ENCODE results near the gene WDR35. TPM values are rescaled to one million over a fixed set of nuclear protein-coding genes. Genes with fewer than 3 reads are reported as not detected.

WDR35 gene
- total and polyA plus RNA-seq, 2 donors from 2014 or later: 6.0 to 21.2 TPM

DNA sequence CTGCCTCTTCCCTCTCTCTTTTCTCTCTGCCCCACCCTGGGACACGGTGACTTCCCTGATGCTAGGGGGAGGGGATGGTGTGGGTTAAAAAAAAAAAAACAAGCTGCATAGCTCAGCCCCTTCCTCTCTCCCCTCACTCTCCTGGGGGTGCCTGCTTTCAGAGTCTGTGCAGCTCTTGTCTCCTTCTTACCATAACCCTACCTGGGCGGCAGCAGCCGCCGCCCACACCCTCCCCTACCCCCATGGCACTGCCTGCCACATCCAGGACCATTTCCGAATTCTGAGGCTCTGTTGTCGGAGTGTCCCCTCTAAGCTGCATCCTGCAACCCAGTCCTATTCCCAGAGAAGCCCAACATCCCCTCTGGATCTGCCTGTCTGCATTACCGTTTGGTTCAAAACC is 104.1 kb downstream of the WDR35 start:
- Histone ChIP-seq H3K9ac (ENCODE audit: low read length in 3 of 3) (no peak overlapping the region), H3K27ac (ENCODE audit: low read depth in 2 of 2, low read length in 2 of 2) (no peak overlapping the region), H3K4me3 (ENCODE audit: low read length in 3 of 3) (no peak overlapping the region), H3K9me3 (ENCODE audit: control insufficient read depth in 2 of 3, insufficient read depth in 1 of 3, low read length in 3 of 3) (no peaks in the 10 kb centered on the region), H3K4me1 (ENCODE audit: control insufficient read depth in 2 of 3, insufficient read depth in 2 of 3, low read depth in 1 of 3, low read length in 3 of 3) (no peaks in the 10 kb centered on the region), H3K27me3 (ENCODE audit: control insufficient read depth, insufficient read depth, low read length) (no peaks in the 10 kb centered on the region), H3K36me3 (ENCODE audit: control insufficient read depth in 2 of 3, insufficient read depth in 3 of 3, low read length in 3 of 3) (no peaks in the 10 kb centered on the region)
- TF ChIP-seq, protein P1, sequence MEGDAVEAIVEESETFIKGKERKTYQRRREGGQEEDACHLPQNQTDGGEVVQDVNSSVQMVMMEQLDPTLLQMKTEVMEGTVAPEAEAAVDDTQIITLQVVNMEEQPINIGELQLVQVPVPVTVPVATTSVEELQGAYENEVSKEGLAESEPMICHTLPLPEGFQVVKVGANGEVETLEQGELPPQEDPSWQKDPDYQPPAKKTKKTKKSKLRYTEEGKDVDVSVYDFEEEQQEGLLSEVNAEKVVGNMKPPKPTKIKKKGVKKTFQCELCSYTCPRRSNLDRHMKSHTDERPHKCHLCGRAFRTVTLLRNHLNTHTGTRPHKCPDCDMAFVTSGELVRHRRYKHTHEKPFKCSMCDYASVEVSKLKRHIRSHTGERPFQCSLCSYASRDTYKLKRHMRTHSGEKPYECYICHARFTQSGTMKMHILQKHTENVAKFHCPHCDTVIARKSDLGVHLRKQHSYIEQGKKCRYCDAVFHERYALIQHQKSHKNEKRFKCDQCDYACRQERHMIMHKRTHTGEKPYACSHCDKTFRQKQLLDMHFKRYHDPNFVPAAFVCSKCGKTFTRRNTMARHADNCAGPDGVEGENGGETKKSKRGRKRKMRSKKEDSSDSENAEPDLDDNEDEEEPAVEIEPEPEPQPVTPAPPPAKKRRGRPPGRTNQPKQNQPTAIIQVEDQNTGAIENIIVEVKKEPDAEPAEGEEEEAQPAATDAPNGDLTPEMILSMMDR (IDR thresholded peaks at IDR 0.05; ENCODE audit: borderline replicate concordance, extremely low read depth, insufficient read depth): no peak
- DNase-seq (no peak), FAIRE-seq (no peak)
- intact Hi-C loops (cut with DNase I): no loop called here

GRCh38 chr2:19883971-19884720 is 105.8 kb downstream of the WDR35 start:
- TF ChIP-seq, protein P1 (IDR thresholded peaks at IDR 0.05; ENCODE audit: borderline replicate concordance, extremely low read depth, insufficient read depth): no peak
- Histone ChIP-seq H3K9me3 (ENCODE audit: control insufficient read depth in 2 of 3, insufficient read depth in 1 of 3, low read length in 3 of 3) (no peaks in the 10 kb centered on the region), H3K9ac (ENCODE audit: low read length in 3 of 3) (no peak overlapping the region), H3K27me3 (ENCODE audit: control insufficient read depth, insufficient read depth, low read length) (no peaks in the 10 kb centered on the region), H3K4me1 (ENCODE audit: control insufficient read depth in 2 of 3, insufficient read depth in 2 of 3, low read depth in 1 of 3, low read length in 3 of 3) (no peaks in the 10 kb centered on the region), H3K4me3 (ENCODE audit: low read length in 3 of 3) (no peak overlapping the region), H3K36me3 (ENCODE audit: control insufficient read depth in 2 of 3, insufficient read depth in 3 of 3, low read length in 3 of 3) (no peaks in the 10 kb centered on the region), H3K27ac (ENCODE audit: low read depth in 2 of 2, low read length in 2 of 2) (no peak overlapping the region)
- intact Hi-C loops (cut with DNase I): no loop called here
- DNase-seq: no peak
- no peak for FAIRE-seq

DNA sequence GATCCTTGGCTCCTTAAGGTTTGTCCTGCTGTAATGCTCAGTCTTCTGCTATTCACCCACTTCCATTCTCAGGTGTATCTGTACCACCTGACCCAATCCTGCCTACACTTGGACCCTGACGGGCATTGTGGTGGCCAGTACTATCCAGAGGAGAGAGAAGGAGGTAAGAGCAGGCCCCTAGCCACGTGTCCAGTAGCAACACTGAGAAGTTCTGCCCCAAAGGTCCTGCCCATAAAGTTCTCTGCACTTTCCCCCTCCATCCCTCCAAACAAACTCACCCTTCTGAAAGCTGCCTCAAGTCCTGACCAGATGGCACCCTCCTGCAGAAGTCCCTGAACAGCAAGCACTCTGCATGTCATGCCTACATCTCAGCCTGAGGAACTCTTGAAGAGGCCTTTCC is 106.4 kb downstream of the WDR35 start:
- intact Hi-C loops (cut with DNase I): no loop called here
- no peak overlapping the region for H3K9ac ChIP-seq (ENCODE audit: low read length in 3 of 3)
- H3K27ac ChIP-seq (ENCODE audit: low read depth in 2 of 2, low read length in 2 of 2): no peak overlapping the region
- FAIRE-seq (no peak), DNase-seq (no peak)
- H3K9me3 ChIP-seq (ENCODE audit: control insufficient read depth in 2 of 3, insufficient read depth in 1 of 3, low read length in 3 of 3): no peaks in the 10 kb centered on the region
- TF ChIP-seq, protein P1 (IDR thresholded peaks at IDR 0.05; ENCODE audit: borderline replicate concordance, extremely low read depth, insufficient read depth): no peak
- H3K4me1 ChIP-seq (ENCODE audit: control insufficient read depth in 2 of 3, insufficient read depth in 2 of 3, low read depth in 1 of 3, low read length in 3 of 3): no peaks in the 10 kb centered on the region
- H3K4me3 ChIP-seq (ENCODE audit: low read length in 3 of 3): no peak overlapping the region
- H3K36me3 ChIP-seq (ENCODE audit: control insufficient read depth in 2 of 3, insufficient read depth in 3 of 3, low read length in 3 of 3): no peaks in the 10 kb centered on the region
- no peaks in the 10 kb centered on the region for H3K27me3 ChIP-seq (ENCODE audit: control insufficient read depth, insufficient read depth, low read length)
